GM12878 (cell line): ENCODE data around the gene MACROD2. TPM values are rescaled to one million over a fixed set of nuclear protein-coding genes. Genes with fewer than 3 reads are reported as not detected.

Experiments used
- ATAC-seq: fragments of 200-7000 bp; cut with Tn5 transposase; 3 replicates; pipeline ENCODE4 v1.9.1; 2020; ENCODE audit warnings: mild to moderate bottlenecking, moderate library complexity
- BruUV-seq: library from RNA; stranded (reverse); fragments of 400-500 nt; replicated peaks from 2 replicates; lab custom pipeline; 2021; lab: Mats Ljungman, UMichigan
- CTCF ChIA-PET: fragments of 300-600 bp; sonication (Branson Sonifier 250); formaldehyde crosslinking; extraction: SDS; loops from one replicate; lab custom pipeline; 2021; ENCODE audit warnings: inconsistent platforms; lab: Yijun Ruan, JAX
- POLR2A ChIA-PET: fragments of 350-600 bp; formaldehyde crosslinking; extraction: SDS; loops from one replicate; lab custom pipeline; 2021; ENCODE audit warnings: inconsistent platforms; lab: Charles Lee
- RAD21 ChIA-PET: fragments of 300-600 bp; sonication (Branson Sonifier 250); formaldehyde crosslinking; loops from one replicate; lab custom pipeline; 2023; ENCODE audit warnings: antibody characterized with exemption; ENCODE audit not compliant: unreplicated experiment; lab: Charles Lee
- SMC1A ChIA-PET: fragments of 300-600 bp; sonication (Branson Sonifier 250); formaldehyde crosslinking; loops from one replicate; lab custom pipeline; 2023; ENCODE audit not compliant: unreplicated experiment, uncharacterized antibody; lab: Charles Lee
- DNase-seq: peaks from one replicate; pipeline ENCODE4 v3.0.0-alpha.2; 2011; ENCODE audit warnings: low read depth, low spot score
- FAIRE-seq: peaks from 3 replicates; lab custom pipeline; 2011; peaks lifted over from hg19 to GRCh38; lab: Jason Lieb, UNC
- H2AFZ ChIP-seq: 2 replicates; pipeline ENCODE4 v1.6.0; 2011; ENCODE audit warnings: low read depth, low read length, control low read depth; ENCODE audit not compliant: control insufficient read depth
- H3K27ac ChIP-seq: 2 replicates; pipeline ENCODE4 v1.5.1; 2011; ENCODE audit warnings: control low read depth; ENCODE audit not compliant: control insufficient read depth, insufficient read depth
- H3K27me3 ChIP-seq, 2 experiments: replicated peaks in 1 of 2; 2 replicates each; pipeline versions ENCODE4 v1.6.0 to v1.6.1; 2011; ENCODE audit warnings: low read length in 1 of 2; ENCODE audit not compliant: control insufficient read depth in 2 of 2, insufficient read depth in 2 of 2
- H3K36me3 ChIP-seq, 2 experiments: 2 replicates each; pipeline ENCODE4 v1.5.1; 2011; ENCODE audit warnings: low read length in 1 of 2; ENCODE audit not compliant: control insufficient read depth in 2 of 2, insufficient read depth in 2 of 2
- H3K4me1 ChIP-seq: 2 replicates; pipeline ENCODE4 v1.6.1; 2011; ENCODE audit warnings: mild to moderate bottlenecking, low read length, moderate library complexity, mixed read lengths; ENCODE audit not compliant: control insufficient read depth, insufficient read depth
- H3K4me2 ChIP-seq: 2 replicates; pipeline ENCODE4 v1.6.0; 2011; ENCODE audit warnings: control low read depth; ENCODE audit not compliant: control insufficient read depth, insufficient read depth
- H3K4me3 ChIP-seq: fragments of 200-600 bp; sonication (generic); 2 replicates; pipeline ENCODE4 v1.5.1; 2016
- H3K79me2 ChIP-seq: 2 replicates; pipeline ENCODE4 v1.6.0; 2011; ENCODE audit warnings: low read length; ENCODE audit not compliant: control insufficient read depth, insufficient read depth
- H3K9ac ChIP-seq: 2 replicates; pipeline ENCODE4 v1.8.0; 2011; ENCODE audit warnings: low read length, control low read depth, mixed read lengths; ENCODE audit not compliant: control insufficient read depth, insufficient read depth
- H3K9me3 ChIP-seq: replicated peaks from 3 replicates; pipeline ENCODE4 v1.5.1; 2011; ENCODE audit warnings: mild to moderate bottlenecking, low read length; ENCODE audit not compliant: control insufficient read depth, insufficient read depth
- H4K20me1 ChIP-seq: 2 replicates; pipeline ENCODE4 v1.6.0; 2011; ENCODE audit not compliant: control insufficient read depth, insufficient read depth
- DPF2 ChIP-seq: fragments of 450-650 bp; IDR thresholded peaks from 2 replicates; pipeline ENCODE4 v1.6.1; 2017; ENCODE audit warnings: mild to moderate bottlenecking
- EP300 ChIP-seq, 2 experiments: fragments of 150-350 bp in 1 of 2; IDR thresholded peaks; 2 replicates each; pipeline ENCODE4 v1.6.1; 2011 to 2012; ENCODE audit warnings: low read depth in 2 of 2, low read length in 2 of 2, borderline replicate concordance in 1 of 2, improper control_type of control experiment in 1 of 2, inconsistent platforms in 1 of 2; ENCODE audit not compliant: control insufficient read depth in 1 of 2
- EZH2 ChIP-seq: IDR thresholded peaks from 2 replicates; pipeline ENCODE4 v1.6.1; 2012; ENCODE audit warnings: low read depth, mild to moderate bottlenecking, control low read depth, inconsistent platforms, low read length, borderline replicate concordance; ENCODE audit not compliant: control insufficient read depth
- HDAC6 ChIP-seq: fragments of 200-600 bp; sonication (generic); IDR thresholded peaks from one replicate; pipeline ENCODE4 v1.8.0; 2017; ENCODE audit warnings: antibody characterized with exemption; ENCODE audit not compliant: unreplicated experiment
- MEF2A ChIP-seq: IDR thresholded peaks from 2 replicates; pipeline ENCODE4 v1.6.1; 2011; ENCODE audit warnings: low read depth, mild to moderate bottlenecking, low read length, moderate library complexity; ENCODE audit not compliant: insufficient read depth
- SP1 ChIP-seq: IDR thresholded peaks from one replicate; pipeline ENCODE4 v1.6.1; 2011; ENCODE audit warnings: low read depth, low read length
- STAT3 ChIP-seq: IDR thresholded peaks from 2 replicates; pipeline ENCODE4 v1.6.1; 2011; ENCODE audit warnings: low read depth, low read length, improper control_type of control experiment
- SUZ12 ChIP-seq: fragments of 200-600 bp; sonication (generic); IDR thresholded peaks from one replicate; pipeline ENCODE4 v1.6.1; 2018; ENCODE audit warnings: antibody characterized with exemption, mild to moderate bottlenecking; ENCODE audit not compliant: unreplicated experiment
- TAF1 ChIP-seq: IDR thresholded peaks from 2 replicates; pipeline ENCODE4 v1.6.1; 2011; ENCODE audit warnings: mild to moderate bottlenecking, low read depth, low read length, borderline replicate concordance
- TARDBP ChIP-seq: IDR thresholded peaks from 2 replicates; pipeline ENCODE4 v1.6.1; 2016; ENCODE audit warnings: borderline replicate concordance
- ZNF24 ChIP-seq: fragments of 450-650 bp; IDR thresholded peaks from 2 replicates; pipeline ENCODE4 v1.6.1; 2017; ENCODE audit warnings: antibody characterized with exemption, mild to moderate bottlenecking
- WGBS: methylation state at CpG from one replicate; pipeline ENCODE4 v1.1.6; 2016; ENCODE audit warnings: low lambda C conversion rate; ENCODE audit not compliant: insufficient replicate concordance, insufficient coverage; ENCODE audit errors: missing lambda C conversion rate; 5-methylcytosine and 5-hydroxymethylcytosine counted together
- in situ Hi-C: fragments of 300-500 bp; cut with MboI; formaldehyde crosslinking; loops from 9 replicates; pipeline ENCODE4 v1.14.3; 2018; ENCODE audit warnings: mixed read lengths
- intact Hi-C: fragments of 100-400 bp; cut with micrococcal nuclease; formaldehyde crosslinking; loops from one replicate; pipeline ENCODE4 v1.14.2; 2022; ENCODE audit not compliant: unreplicated experiment
- polyA plus RNA-seq, 11 experiments: library from polyadenylated mRNA; depleted of rRNA in 4 of 11; unstranded in 6 of 11; stranded (reverse) in 5 of 11; fragments of >200 nt; fragmentation: Nextera tagmentation in 4 of 11; fragmentation: Illumina TruSeq in 1 of 11; extraction: Ambion mirVana in 4 of 11; extraction: Trizol in 1 of 11; gene quantifications; 1 replicate in 1 of 11; 2 replicates in 10 of 11; pipeline versions ENCODE4 v1.2.1 to v1.2.3, GENCODE V29; 2011 to 2016; ENCODE audit warnings: inconsistent platforms in 2 of 11, missing spikeins in 2 of 11, low read depth in 1 of 11
- total RNA-seq, 4 experiments: library from RNA; depleted of rRNA in 3 of 4; stranded (reverse); fragments of >200 nt in 3 of 4; fragmentation: Illumina TruSeq in 1 of 4; extraction: Trizol in 1 of 4; gene quantifications; 2 replicates each; pipeline versions ENCODE4 v1.2.1 to v1.2.3, GENCODE V29; 2013 to 2021
- TF ChIP-seq, protein P1 (sequence below): IDR thresholded peaks from 2 replicates; pipeline ENCODE4 v1.6.1; 2012; ENCODE audit warnings: low read depth, low read length, improper control_type of control experiment
- TF ChIP-seq, protein P2 (sequence below): fragments of 450-650 bp; IDR thresholded peaks from 2 replicates; pipeline ENCODE4 v1.6.1; 2018; ENCODE audit warnings: borderline replicate concordance, mild to moderate bottlenecking; ENCODE audit not compliant: partially characterized antibody
- TF ChIP-seq, protein P3 (sequence below): IDR thresholded peaks from 2 replicates; pipeline ENCODE4 v1.6.1; 2011; ENCODE audit warnings: borderline replicate concordance, low read depth, mild to moderate bottlenecking, moderate library complexity, mixed read lengths, low read length; ENCODE audit not compliant: insufficient read depth; ENCODE audit errors: extremely low read length

Gene MACROD2
- total and polyA plus RNA-seq, 10 of the 15 experiments (the other 5 are each of a cell fraction or from before 2014, with no cell fraction given): 1.1 to 21.5 (median 2.2) TPM

DNA sequence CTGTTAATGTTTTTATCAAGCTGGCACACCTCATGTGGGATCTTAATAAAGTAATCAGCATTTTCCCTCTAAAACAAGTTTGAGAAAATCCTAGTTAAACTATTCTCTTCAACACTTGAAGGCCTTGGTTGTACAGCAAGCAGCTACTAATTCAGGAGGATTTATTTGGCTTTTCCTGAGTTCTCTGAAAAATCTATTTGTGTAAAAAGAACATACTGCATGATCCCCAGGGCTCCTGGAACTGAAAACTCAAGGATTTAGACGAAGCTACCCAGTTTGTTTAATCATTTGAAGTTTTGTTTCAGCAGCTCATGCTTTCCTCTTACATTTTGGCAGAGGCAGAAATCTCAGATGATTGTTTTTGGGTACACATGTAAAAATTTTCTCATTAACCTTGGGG, 651.7 kb downstream of the MACROD2 start:
- ChIA-PET SMC1A (interaction anchor here (1.2 kb wide), 1 partner anchor 8 kb away, joined by 3 read pairs; no protein-coding TSS in a partner anchor), CTCF (interaction anchor here (0.6 kb wide), 1 partner anchor 119 kb away, joined by 3 read pairs; no protein-coding TSS in a partner anchor)

DNA sequence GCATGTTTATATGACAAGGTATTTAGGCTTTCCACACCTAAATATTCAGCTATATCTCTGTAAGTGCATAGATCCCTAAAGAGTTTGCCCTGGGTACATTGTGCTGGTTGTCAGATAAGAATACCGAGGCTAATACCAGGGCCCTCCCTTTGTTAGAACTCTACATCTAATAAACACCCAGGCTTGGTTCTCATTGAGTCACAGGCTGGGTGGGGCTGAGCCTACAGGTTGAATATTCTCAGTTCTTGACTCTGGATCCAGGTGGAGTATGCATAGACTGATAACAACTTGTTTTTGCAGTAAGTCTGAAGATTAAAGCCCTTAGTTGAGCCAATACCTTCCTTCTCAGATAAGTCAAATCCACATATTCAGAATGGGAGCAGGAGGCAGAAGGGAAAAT, 654.3 kb downstream of the MACROD2 start:
- Histone ChIP-seq H4K20me1 (no peaks in the 10 kb centered on the region), H3K36me3 (no peaks in the 10 kb centered on the region), H3K27ac (no peak overlapping the region), H3K27me3 (no peaks in the 10 kb centered on the region), H3K4me3 (no peak overlapping the region), H3K4me2 (no peak overlapping the region), H3K4me1 (no peaks in the 10 kb centered on the region), H3K9me3 (no peaks in the 10 kb centered on the region), H2AFZ (no peak overlapping the region), H3K79me2 (no peaks in the 10 kb centered on the region), H3K9ac (no peak overlapping the region)
- SMC1A ChIA-PET: no interaction called here
- CTCF ChIA-PET: no interaction called here
- RAD21 ChIA-PET: no interaction called here
- intact Hi-C loops (no loop called here), in situ Hi-C loops (no loop called here)
- POLR2A ChIA-PET: no interaction called here
- DNase-seq (no peak), ATAC-seq (no peak), FAIRE-seq (no peak)
- no TSS peak for BruUV-seq
- WGBS: 32% methylated on average over 1 of the region's 1 CpG
- TF ChIP-seq HDAC6 (no peak), STAT3 (no peak), MEF2A (no peak), SP1 (no peak), TAF1 (no peak)
- TF ChIP-seq, protein P1, sequence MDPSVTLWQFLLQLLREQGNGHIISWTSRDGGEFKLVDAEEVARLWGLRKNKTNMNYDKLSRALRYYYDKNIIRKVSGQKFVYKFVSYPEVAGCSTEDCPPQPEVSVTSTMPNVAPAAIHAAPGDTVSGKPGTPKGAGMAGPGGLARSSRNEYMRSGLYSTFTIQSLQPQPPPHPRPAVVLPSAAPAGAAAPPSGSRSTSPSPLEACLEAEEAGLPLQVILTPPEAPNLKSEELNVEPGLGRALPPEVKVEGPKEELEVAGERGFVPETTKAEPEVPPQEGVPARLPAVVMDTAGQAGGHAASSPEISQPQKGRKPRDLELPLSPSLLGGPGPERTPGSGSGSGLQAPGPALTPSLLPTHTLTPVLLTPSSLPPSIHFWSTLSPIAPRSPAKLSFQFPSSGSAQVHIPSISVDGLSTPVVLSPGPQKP: no peak
- TF ChIP-seq, protein P2, sequence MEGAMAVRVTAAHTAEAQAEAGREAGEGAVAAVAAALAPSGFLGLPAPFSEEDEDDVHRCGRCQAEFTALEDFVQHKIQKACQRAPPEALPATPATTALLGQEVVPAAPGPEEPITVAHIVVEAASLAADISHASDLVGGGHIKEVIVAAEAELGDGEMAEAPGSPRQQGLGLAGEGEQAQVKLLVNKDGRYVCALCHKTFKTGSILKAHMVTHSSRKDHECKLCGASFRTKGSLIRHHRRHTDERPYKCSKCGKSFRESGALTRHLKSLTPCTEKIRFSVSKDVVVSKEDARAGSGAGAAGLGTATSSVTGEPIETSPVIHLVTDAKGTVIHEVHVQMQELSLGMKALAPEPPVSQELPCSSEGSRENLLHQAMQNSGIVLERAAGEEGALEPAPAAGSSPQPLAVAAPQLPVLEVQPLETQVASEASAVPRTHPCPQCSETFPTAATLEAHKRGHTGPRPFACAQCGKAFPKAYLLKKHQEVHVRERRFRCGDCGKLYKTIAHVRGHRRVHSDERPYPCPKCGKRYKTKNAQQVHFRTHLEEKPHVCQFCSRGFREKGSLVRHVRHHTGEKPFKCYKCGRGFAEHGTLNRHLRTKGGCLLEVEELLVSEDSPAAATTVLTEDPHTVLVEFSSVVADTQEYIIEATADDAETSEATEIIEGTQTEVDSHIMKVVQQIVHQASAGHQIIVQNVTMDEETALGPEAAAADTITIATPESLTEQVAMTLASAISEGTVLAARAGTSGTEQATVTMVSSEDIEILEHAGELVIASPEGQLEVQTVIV: no peak

More for the DNA sequence above, 651.7 kb downstream of the MACROD2 start:
- 0% methylated on average over 1 of the region's 1 CpG for WGBS
- intact Hi-C loops: no loop called here
- BruUV-seq: no TSS peak
- TF ChIP-seq TARDBP (no peak), EZH2 (no peak), ZNF24 (no peak), DPF2 (no peak), SUZ12 (no peak), EP300 (IDR thresholded peaks at IDR 0.05; ENCODE audit: borderline replicate concordance in 1 of 2, control insufficient read depth in 1 of 2, low read depth in 2 of 2, low read length in 2 of 2) (no peak)
- TF ChIP-seq, protein P3, sequence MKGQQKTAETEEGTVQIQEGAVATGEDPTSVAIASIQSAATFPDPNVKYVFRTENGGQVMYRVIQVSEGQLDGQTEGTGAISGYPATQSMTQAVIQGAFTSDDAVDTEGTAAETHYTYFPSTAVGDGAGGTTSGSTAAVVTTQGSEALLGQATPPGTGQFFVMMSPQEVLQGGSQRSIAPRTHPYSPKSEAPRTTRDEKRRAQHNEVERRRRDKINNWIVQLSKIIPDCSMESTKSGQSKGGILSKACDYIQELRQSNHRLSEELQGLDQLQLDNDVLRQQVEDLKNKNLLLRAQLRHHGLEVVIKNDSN: no peak
- H3K27me3 ChIP-seq: no peaks in the 10 kb centered on the region
- no peak for FAIRE-seq
- no peak overlapping the region for H3K27ac ChIP-seq
- no peaks in the 10 kb centered on the region for H3K79me2 ChIP-seq
- ChIA-PET RAD21 (interaction anchor here (1.5 kb wide), 1 partner anchor 9 kb away, joined by 4 read pairs; no protein-coding TSS in a partner anchor), POLR2A (no interaction called here)
- no peaks in the 10 kb centered on the region for H3K4me1 ChIP-seq
- H3K36me3 ChIP-seq: no peaks in the 10 kb centered on the region
- H2AFZ ChIP-seq: no peak overlapping the region
- in situ Hi-C loops: no loop called here
- no peak for DNase-seq
- no peak overlapping the region for H3K4me3 ChIP-seq
- ATAC-seq: no peak
- H3K9ac ChIP-seq: no peak overlapping the region
- H3K9me3 ChIP-seq: no peaks in the 10 kb centered on the region; the same call in 2 of the 3 replicates
- no peak overlapping the region for H3K4me2 ChIP-seq
- H4K20me1 ChIP-seq: no peaks in the 10 kb centered on the region
